Fibroblast of lung (primary cell): Measurements from ENCODE around the gene TAS2R60. TPM values are rescaled to one million over a fixed set of nuclear protein-coding genes. Genes with fewer than 3 reads are reported as not detected.

ENCODE experiments used
- DNase-seq, 2 donors: peaks; one replicate each; pipeline versions ENCODE4 v3.0.0 to v3.0.0-alpha.2; 2010; ENCODE audit warnings: low read depth in 2 of 2
- H2AFZ ChIP-seq: 2 replicates; pipeline ENCODE4 v1.5.1; 2012; ENCODE audit warnings: low read length, control low read depth, inconsistent platforms
- H3K27ac ChIP-seq: 2 replicates; pipeline ENCODE4 v1.5.1; 2011; ENCODE audit warnings: low read length, control low read depth; ENCODE audit not compliant: insufficient read depth
- H3K27me3 ChIP-seq: 2 replicates; pipeline ENCODE4 v1.5.1; 2011; ENCODE audit warnings: mild to moderate bottlenecking, low read length; ENCODE audit not compliant: control insufficient read depth, insufficient read depth
- H3K36me3 ChIP-seq: 2 replicates; pipeline ENCODE4 v1.5.1; 2011; ENCODE audit warnings: low read length; ENCODE audit not compliant: control insufficient read depth, insufficient read depth
- H3K4me1 ChIP-seq: 2 replicates; pipeline ENCODE4 v1.5.1; 2011; ENCODE audit warnings: low read length; ENCODE audit not compliant: control insufficient read depth, insufficient read depth; ENCODE audit errors: extremely low read depth
- H3K4me2 ChIP-seq: 2 replicates; pipeline ENCODE4 v1.5.1; 2011; ENCODE audit warnings: low read length, control low read depth; ENCODE audit not compliant: insufficient read depth; ENCODE audit errors: extremely low read depth
- H3K4me3 ChIP-seq, 4 experiments: fragments of 200-600 bp in 1 of 4; sonication (generic) in 1 of 4; replicated peaks in 1 of 4; 2 replicates each; pipeline ENCODE4 v1.5.1; 2011 to 2016; ENCODE audit warnings: low read length in 4 of 4, low read depth in 3 of 4, mild to moderate bottlenecking in 3 of 4, control low read depth in 2 of 4, inconsistent platforms in 1 of 4, mixed read lengths in 1 of 4; ENCODE audit not compliant: insufficient read depth in 1 of 4; ENCODE audit errors: control extremely low read depth in 1 of 4
- H3K79me2 ChIP-seq: 2 replicates; pipeline ENCODE4 v1.5.1; 2012; ENCODE audit warnings: mild to moderate bottlenecking, low read length, inconsistent platforms; ENCODE audit not compliant: control insufficient read depth, insufficient read depth
- H3K9ac ChIP-seq: 2 replicates; pipeline ENCODE4 v1.5.1; 2011; ENCODE audit warnings: mild to moderate bottlenecking, low read length, control low read depth; ENCODE audit not compliant: insufficient read depth
- H3K9me3 ChIP-seq: 2 replicates; pipeline ENCODE4 v1.5.1; 2012; ENCODE audit warnings: low read depth, low read length; ENCODE audit not compliant: control insufficient read depth, insufficient read depth
- H4K20me1 ChIP-seq: 2 replicates; pipeline ENCODE4 v1.5.1; 2011; ENCODE audit warnings: low read length; ENCODE audit not compliant: control insufficient read depth, insufficient read depth; ENCODE audit errors: extremely low read depth
- EZH2 ChIP-seq: IDR thresholded peaks from 2 replicates; pipeline ENCODE4 v1.5.1; 2012; ENCODE audit warnings: low read length, control low read depth, mild to moderate bottlenecking; ENCODE audit errors: missing control alignments
- polyA plus RNA-seq, 2 donors: library from polyadenylated mRNA; depleted of rRNA in 1 of 2; stranded (reverse) in 1 of 2; unstranded in 1 of 2; fragments of >200 nt; gene quantifications; 2 replicates each; pipeline ENCODE4 v1.2.1, GENCODE V29; 2011 to 2012; ENCODE audit warnings: missing spikeins in 1 of 2
- total RNA-seq: library from RNA; depleted of rRNA; stranded (reverse); fragments of >200 nt; gene quantifications from 2 replicates; pipeline ENCODE4 v1.2.1, GENCODE V29; 2014
- TF ChIP-seq, protein P1 (sequence below), 2 donors: IDR thresholded peaks in 1 of 2; conservative IDR thresholded peaks in 1 of 2; 1 replicate in 1 of 2; 2 replicates in 1 of 2; pipeline ENCODE4 v1.5.1; 2011 to 2012; ENCODE audit warnings: low read length in 2 of 2, control low read depth in 1 of 2, inconsistent platforms in 1 of 2, low read depth in 1 of 2, mild to moderate bottlenecking in 1 of 2

The TAS2R60 gene
- total and polyA plus RNA-seq, 2 donors (not counting 1 experiment from before 2014, with no cell fraction given) = not detected

DNA sequence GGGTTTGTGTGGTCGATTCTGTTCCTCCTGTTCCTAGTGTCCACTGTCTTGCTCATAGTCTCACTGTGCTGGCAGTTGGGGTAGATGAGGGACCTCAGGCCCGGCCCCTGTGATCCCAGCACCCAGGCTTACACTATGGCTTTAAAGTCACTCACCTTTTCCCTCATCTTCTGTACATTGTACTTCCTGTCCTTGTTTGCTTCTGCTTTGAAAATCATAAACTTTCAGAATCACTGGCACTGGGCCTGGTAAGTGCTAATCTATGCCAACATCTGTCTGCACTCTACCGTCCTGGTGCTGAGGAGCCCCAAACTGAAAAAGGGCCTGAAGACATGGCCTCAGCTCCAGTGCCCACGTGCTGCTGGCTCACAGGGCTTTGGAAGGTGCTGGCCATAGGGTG is 5.7 kb upstream of the TAS2R60 start:
- H3K27me3 ChIP-seq = no peaks in the 10 kb centered on the region
- no peak overlapping the region for H2AFZ ChIP-seq
- no peak overlapping the region for H3K9ac ChIP-seq
- no peak overlapping the region for H3K27ac ChIP-seq
- no peaks in the 10 kb centered on the region for H4K20me1 ChIP-seq
- no peaks in the 10 kb centered on the region for H3K4me1 ChIP-seq
- no peaks in the 10 kb centered on the region for H3K36me3 ChIP-seq
- no peaks in the 10 kb centered on the region for H3K79me2 ChIP-seq
- H3K4me3 ChIP-seq = no peak overlapping the region
- no peak for TF ChIP-seq EZH2
- TF ChIP-seq, protein P1, sequence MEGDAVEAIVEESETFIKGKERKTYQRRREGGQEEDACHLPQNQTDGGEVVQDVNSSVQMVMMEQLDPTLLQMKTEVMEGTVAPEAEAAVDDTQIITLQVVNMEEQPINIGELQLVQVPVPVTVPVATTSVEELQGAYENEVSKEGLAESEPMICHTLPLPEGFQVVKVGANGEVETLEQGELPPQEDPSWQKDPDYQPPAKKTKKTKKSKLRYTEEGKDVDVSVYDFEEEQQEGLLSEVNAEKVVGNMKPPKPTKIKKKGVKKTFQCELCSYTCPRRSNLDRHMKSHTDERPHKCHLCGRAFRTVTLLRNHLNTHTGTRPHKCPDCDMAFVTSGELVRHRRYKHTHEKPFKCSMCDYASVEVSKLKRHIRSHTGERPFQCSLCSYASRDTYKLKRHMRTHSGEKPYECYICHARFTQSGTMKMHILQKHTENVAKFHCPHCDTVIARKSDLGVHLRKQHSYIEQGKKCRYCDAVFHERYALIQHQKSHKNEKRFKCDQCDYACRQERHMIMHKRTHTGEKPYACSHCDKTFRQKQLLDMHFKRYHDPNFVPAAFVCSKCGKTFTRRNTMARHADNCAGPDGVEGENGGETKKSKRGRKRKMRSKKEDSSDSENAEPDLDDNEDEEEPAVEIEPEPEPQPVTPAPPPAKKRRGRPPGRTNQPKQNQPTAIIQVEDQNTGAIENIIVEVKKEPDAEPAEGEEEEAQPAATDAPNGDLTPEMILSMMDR (conservative IDR thresholded peaks at IDR 0.05 in 1 of 2, IDR thresholded peaks at IDR 0.05 in 1 of 2; ENCODE audit: low read depth in 1 of 2, low read length in 2 of 2) = no peak
- DNase-seq = no peak
- no peaks in the 10 kb centered on the region for H3K9me3 ChIP-seq
- no peak overlapping the region for H3K4me2 ChIP-seq

DNA sequence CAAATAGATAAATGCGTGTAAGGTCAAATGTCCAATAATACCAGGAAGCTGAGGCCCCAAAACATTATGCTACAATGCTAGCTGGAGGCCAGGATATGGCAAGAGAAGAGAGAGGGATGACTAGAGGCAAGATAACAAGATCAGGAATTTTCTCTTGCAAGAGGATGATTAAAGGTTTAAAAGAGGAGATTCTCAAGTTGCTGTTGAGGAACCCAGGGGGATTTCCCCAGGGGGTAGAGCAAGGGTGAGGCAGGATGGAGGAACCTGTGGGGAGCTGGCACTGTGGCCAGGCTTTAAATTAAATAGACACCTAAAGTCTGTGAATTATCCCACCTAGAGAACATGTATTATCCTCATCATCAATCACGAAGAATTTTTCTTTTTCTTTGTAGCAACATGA is 3.4 kb upstream of the TAS2R60 start:
- Histone ChIP-seq H3K79me2 (no peaks in the 10 kb centered on the region), H3K4me2 (no peak overlapping the region), H3K9ac (no peak overlapping the region), H3K27ac (no peak overlapping the region), H3K36me3 (no peaks in the 10 kb centered on the region), H3K9me3 (no peaks in the 10 kb centered on the region), H4K20me1 (no peaks in the 10 kb centered on the region), H3K4me1 (no peaks in the 10 kb centered on the region), H3K4me3 (no peak overlapping the region), H3K27me3 (no peaks in the 10 kb centered on the region), H2AFZ (no peak overlapping the region)
- DNase-seq = no peak
- TF ChIP-seq, protein P1 (conservative IDR thresholded peaks at IDR 0.05 in 1 of 2, IDR thresholded peaks at IDR 0.05 in 1 of 2; ENCODE audit: low read depth in 1 of 2, low read length in 2 of 2) = no peak
- TF ChIP-seq EZH2 = no peak

DNA sequence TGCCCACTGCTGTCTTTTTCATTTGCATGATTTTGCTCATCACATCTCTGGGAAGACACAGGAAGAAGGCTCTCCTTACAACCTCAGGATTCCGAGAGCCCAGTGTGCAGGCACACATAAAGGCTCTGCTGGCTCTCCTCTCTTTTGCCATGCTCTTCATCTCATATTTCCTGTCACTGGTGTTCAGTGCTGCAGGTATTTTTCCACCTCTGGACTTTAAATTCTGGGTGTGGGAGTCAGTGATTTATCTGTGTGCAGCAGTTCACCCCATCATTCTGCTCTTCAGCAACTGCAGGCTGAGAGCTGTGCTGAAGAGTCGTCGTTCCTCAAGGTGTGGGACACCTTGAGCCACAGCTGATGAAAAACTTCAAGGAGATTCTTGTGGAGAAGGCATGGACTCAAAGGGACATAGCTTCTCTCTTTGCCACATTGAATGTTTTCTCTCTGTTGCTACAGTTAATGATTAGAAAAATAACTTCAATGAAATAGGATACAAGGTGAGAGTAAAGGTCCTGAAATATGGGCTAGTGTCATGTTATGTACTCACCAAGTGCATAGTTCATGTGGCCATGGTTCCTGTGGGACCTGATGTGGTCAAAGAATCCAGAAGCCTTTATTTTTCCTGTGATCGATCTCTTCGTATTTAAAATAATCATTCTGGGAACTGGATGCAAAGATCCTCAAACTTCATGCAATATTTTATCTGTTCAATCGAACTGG is 970 bp downstream of the TAS2R60 start:
- no peaks in the 10 kb centered on the region for H3K9me3 ChIP-seq
- TF ChIP-seq, protein P1 (conservative IDR thresholded peaks at IDR 0.05 in 1 of 2, IDR thresholded peaks at IDR 0.05 in 1 of 2; ENCODE audit: low read depth in 1 of 2, low read length in 2 of 2) = no peak
- TF ChIP-seq EZH2 = no peak
- no peak overlapping the region for H3K4me2 ChIP-seq

More for the DNA sequence above, 970 bp downstream of the TAS2R60 start:
- H2AFZ ChIP-seq = no peak overlapping the region
- H3K79me2 ChIP-seq = no peaks in the 10 kb centered on the region
- no peak overlapping the region for H3K4me3 ChIP-seq
- no peak for DNase-seq
- H4K20me1 ChIP-seq = no peaks in the 10 kb centered on the region
- H3K4me1 ChIP-seq = no peaks in the 10 kb centered on the region
- no peak overlapping the region for H3K27ac ChIP-seq
- no peaks in the 10 kb centered on the region for H3K27me3 ChIP-seq
- H3K36me3 ChIP-seq = no peaks in the 10 kb centered on the region
- no peak overlapping the region for H3K9ac ChIP-seq
